VCaP (cell line): Measurements from ENCODE around the gene GABRG1.

ENCODE experiments used
- H3K27ac ChIP-seq: fragments of 450-650 bp; 2 replicates; pipeline ENCODE4 v1.5.1; 2017
- CTCF ChIP-seq: fragments of 450-650 bp; conservative IDR thresholded peaks from 2 replicates; pipeline ENCODE4 v1.5.1; 2017; ENCODE audit warnings: mild to moderate bottlenecking, moderate library complexity

Gene GABRG1

GRCh38 chr4:46123913-46124755 lies at the start of gene GABRG1:
Gene GABRG1 (minus strand): TSS chr4:46124054. CDS start chr4:46123913, 141 bp downstream.
- TF ChIP-seq CTCF, result no peak
- H3K27ac ChIP-seq, result no peak within 1 kb of the TSS

GRCh38 chr4:46146993-46147392 lies 23.1 kb upstream of the GABRG1 start:
- TF ChIP-seq CTCF, result no peak
- no peak overlapping the region for H3K27ac ChIP-seq

DNA sequence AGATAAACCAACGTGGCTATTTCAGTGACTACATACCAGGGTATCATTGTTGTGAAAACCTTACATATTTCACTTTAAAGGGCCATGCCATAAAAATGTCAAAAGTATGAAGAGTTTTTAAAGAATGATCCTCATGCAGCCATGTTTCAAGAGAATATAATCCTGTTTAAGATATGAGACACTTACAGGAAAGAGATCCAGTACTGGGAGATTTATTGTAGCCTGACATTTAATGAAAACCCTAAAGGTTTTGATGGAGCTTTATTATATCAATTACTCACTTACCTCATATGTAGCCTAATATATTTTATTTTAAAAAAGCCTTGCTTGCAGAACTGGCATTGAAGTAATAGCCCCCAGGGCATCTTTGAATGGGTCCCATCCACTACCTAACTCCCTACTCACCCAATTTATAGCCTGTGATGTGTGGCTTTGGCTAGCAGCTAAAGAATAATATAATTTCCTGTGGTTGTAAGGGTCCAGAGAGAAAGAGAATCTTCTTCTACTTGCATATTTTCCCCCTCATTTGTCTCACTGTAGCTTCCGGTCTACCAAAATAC lies 7.7 kb upstream of the GABRG1 start:
- H3K27ac ChIP-seq, result no peak overlapping the region
- TF ChIP-seq CTCF, result no peak

DNA sequence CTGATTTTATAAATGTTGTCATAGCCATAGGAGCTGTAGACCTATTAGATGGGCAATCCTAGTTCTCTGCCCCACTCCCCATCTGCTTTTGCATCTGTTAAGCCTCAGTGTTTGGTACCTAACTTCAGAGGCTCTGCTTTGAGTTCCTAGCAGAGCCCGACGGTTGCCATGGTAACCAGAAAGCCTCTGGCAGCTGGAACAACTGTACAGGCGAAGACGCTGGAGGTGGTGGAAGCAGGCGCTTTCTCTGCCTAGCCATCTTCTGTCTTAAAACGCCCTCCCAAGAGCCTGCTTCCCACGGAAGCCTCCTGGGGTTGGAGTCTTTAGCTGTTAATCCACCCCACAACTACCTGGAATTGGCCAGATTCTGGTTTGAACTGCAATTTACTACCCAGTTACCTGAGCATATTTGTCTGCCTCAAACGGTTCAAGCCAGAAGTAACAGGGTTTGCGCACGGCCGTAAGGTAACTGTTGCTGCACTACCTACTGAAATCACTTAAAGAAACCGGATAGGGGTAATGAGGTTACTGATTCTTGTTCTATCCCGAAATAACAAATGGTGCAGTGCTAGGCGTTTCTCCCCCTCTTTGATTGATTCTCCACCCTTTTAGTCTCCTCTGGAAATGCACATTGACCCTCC lies 1.0 kb upstream of the GABRG1 start:
- H3K27ac ChIP-seq, result no peak overlapping the region
- no peak for TF ChIP-seq CTCF

DNA sequence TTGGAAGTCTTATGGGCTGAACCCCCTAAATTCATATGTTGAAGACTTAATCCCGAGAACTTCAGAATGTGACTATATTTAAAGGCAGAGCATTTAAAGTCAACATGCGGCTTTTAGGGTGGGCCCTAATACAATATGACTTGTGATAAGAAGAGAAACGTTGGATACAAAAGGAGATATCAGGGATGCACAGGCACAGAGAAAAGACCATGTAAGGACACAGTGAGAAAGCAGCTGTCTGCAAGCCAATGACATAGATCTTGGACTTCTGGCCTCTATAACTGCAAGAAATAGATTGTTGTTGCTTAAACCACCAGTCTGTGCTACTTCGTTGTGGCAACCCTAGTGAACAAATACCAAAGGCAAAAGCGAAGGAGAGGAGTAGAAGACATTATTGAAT lies 42.2 kb downstream of the GABRG1 start:
- no peak overlapping the region for H3K27ac ChIP-seq
- no peak for TF ChIP-seq CTCF

DNA sequence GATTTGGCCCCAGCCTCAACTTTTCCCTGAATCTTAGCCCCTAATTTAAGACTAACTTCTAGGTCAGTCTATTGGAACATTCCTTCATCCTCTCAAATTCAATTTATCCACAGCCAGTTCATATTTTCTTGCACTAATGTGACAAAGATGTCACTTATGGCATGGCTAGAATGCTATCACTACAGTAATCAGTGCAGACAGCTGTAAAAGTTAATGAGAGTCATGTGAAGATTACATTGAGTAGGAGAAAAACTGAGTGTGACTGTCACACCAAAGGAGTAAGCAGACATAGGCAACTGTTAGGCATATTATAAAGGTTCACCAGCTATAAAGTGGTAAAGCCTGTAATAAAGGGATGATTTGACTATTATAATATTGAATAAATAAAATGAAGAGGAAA lies 42.6 kb downstream of the GABRG1 start:
- H3K27ac ChIP-seq, result no peak overlapping the region
- no peak for TF ChIP-seq CTCF

DNA sequence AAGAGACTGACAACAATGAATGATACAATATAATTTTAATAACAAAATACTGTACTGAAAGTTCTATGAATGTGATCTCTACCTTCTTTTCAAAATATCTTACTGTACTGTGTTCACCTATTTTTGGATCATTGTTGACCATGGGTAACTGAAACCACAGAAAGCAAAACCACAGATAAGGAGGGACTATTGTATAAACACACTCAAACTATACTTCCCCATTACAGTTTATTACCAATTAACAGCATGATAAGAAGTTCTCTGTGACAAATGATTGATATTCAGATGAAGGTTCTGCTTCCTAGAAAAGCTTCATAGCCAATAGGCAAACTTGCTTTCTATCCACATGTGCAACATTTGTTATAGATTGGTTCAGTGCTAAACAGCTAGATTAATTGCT lies 50.1 kb downstream of the GABRG1 start:
- no peak for TF ChIP-seq CTCF
- H3K27ac ChIP-seq, result no peak overlapping the region
